Mesenteric fat pad (tissue), 1 donor: Measurements from ENCODE around the gene TRIM10. TPM values are rescaled to one million over a fixed set of nuclear protein-coding genes. Genes with fewer than 3 reads are reported as not detected.

Experiments used
- DNase-seq: peaks from one replicate; pipeline ENCODE4 v3.0.0-alpha.2; 2020; ENCODE audit warnings: low spot score
- long read RNA-seq: library from polyadenylated mRNA; unstranded; transcript quantifications from one replicate; pipeline ENCODE4 v2.0.0, GENCODE V29; 2020
- total RNA-seq: library from RNA; stranded (reverse); fragmentation: NEBNext Ultra II Directional; extraction: Animal tissue kit (Norgen Biotek cat#: 25700); gene quantifications from one replicate; pipeline ENCODE4 v1.2.1, GENCODE V29; 2021
- donor health status: DM: yes; HTN: yes; CAD: no.

The TRIM10 gene
- not detected for total RNA-seq
- long read RNA-seq: 0 reads

DNA sequence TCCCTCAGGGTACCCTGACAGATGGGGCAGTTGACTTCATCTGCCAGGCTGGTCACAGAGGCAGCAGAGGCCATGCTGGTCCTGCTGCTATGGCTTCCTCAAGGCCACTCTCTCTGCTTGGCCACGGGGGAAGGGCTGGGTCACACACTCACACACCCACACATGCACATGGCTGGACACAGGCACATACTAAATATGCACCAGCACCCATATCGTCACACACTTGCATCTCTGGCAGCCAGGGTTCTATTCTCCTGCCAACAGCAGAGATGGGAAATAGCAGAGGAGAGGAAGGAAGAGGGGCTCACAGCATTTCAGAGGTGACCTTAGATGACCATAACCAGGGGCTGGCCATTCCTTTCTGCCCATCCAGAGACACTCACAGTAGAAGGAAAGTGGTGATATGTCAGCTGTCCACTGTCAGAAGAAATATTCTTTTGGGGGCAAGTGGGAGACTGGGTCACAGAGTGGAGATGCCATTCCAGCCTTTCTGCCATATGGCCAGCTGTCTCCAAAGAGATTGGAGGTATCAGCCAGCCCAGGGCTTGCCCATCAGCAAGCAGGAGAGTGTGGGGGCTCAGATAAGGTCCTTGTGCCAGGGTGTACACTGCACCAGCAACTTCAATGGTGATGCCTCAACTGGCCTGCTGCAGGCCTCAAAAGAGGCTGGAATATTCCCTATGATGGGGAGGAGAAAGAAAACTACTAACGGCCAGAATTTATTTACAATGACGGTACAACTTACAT, at the start of gene TRIM10:
Gene TRIM10 (minus strand): TSS at position 427 of the 747 bp plus-strand sequence. CDS start 353 bp downstream, at position 74.
- no peak for DNase-seq

DNA sequence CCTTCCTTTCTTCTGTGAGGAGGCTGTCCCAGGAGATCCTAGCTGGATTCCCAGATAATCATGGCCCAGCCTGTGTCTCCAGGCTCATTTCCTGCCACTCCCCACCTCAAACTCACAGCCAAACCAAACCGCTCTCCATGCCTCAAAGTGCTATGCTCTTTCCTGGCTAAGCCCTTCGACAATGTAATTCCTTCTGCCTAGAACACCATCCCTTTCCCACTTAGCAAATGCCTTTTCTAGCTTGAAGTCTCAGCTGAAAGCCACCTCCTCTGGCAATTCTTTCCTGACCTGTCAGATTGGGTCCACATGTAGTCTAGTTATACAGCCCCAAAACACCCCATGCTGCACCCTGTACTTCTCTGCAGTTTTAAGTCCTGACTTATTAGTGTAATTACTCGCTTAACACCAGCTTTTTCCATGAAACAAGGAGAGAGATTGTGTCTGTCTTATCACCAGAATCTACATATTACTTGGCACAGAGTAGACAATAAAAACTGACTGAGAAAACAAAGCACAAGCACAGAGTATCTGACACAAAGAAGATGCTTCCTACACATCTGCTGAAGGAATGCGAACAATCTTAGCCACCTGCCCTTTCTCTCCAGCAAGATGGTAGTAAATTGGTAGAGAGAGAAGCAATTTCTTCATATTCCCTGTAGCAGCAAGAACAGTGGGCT, 46.7 kb upstream of the TRIM10 start:
- no peak for DNase-seq

GRCh38 chr6:30206799-30207618, 46.0 kb upstream of the TRIM10 start:
- no peak for DNase-seq

DNA sequence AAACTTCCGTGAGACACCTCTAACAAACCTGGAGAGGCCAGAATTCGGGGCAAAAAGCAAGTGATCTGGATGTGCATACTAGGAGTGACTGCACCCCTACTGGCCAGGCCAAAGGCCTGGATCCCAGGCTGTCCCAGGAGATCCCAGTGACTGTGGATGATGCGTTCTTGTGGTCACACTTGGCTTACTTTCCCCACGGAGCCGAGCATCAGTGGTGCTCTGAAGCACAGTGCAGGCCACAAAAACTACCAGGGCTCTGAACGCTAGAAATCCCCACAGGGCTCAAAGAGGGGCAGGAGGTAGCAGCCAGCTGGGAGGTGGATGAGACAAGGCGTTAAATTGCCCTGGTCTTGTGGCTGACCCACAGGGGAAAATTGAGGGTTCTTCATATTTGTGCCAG, 45.1 kb upstream of the TRIM10 start:
- no peak for DNase-seq

DNA sequence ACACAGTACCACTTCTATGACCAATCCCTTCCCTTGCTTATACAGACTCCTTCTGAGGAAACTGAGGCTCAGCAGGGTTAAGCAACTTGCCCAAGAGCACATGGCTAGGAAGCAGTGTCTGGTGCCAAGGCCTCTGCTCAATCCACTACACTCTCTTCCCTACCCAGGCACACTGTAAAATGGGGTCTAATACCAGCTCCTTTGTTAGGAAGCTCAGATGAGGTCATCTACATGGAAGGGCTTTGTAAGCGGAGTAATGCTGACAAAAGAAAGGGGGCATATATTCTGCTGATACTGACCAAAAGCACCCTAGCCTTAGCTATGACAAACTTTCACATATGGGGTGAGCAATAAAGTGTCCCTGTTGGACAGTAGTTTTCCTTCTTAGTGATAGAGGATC, 43.1 kb upstream of the TRIM10 start:
- DNase-seq: no peak

- no peak for DNase-seq
These were observed 41.4 kb upstream of the TRIM10 start for GRCh38 chr6:30202366-30202765.

- DNase-seq: no peak
These were observed 39.7 kb upstream of the TRIM10 start for GRCh38 chr6:30200551-30201281.

GRCh38 chr6:30198166-30199084, 37.4 kb upstream of the TRIM10 start:
- no peak for DNase-seq

DNA sequence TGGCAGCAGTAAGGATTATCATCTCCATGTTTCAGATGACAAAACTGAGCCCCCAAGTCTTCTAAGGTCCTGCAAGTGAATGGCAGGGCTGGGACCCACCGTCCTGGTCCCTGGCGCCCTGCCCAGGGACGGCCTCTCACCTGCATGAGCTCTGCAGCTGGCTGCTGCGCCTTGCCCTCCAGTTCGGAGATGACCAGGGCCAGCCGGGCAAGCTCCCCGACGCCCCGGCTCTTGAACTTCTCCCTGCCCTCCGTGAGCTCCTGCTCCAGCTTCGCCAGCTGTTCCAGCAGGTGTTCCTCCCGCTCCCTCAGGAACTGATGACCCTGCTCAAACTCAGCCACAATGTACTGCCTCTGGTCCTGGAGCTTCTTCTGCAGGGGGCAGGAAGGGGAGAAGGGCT, 35.4 kb upstream of the TRIM10 start:
- DNase-seq: no peak

DNA sequence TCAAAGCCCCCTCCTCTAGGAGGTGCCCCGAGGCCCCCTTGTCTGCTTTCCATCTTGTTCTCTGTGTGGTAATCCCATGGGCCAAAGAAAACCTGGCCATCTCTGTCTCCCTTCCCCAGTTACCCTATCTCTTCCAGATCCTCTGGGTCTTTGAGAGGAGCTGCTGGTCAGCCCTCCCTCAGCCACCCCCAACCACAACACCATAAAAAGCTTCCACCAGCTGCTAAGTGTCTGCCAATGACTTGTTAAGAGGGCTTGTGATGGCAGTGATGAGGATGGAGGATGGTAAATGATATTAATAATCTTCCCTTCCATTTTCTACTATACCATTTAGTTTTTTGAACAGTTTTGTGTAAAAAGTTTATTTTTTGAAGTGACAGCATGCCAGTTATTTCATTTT, 34.9 kb upstream of the TRIM10 start:
- no peak for DNase-seq

DNA sequence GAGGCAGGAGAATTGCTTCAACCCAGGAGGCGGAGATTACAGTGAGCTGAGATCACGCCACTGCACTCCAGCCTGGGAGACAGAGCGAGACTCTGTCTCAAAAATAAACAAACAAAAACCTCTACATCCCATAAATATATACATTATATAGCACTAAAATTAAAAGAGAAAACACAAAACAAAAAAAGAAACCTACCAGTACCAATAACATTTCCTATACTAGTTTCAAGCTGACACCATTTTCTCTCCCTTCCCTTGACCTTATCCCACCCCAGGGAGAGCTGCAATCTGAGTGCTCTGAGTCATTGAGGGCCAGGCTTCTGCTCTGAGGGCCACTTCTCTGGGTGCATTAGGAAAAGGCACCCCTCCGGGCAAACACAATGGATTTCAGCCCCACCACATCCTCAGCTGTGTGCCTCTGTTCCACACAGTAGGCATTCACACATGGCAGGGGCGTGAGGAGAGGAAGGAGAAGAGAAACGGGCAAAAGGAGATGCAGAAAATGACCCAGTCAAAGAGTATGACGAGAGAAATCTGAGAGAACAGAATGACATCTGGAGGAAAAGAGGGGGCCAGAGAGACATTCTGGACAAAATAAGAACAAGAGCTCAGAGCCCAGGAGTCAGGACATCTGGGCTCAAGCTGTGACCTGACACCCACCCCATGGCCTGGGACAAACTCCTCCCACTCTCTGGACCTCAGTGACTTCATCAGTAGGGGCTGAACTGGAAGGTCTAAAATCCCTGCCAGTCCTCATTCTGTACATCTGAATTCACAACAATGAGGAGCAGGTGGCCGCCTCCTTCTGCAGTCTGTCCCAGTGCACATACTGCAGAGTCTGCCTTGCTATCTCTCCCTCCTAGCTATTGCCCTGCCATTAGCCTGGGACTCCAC, 34.0 kb upstream of the TRIM10 start:
- no peak for DNase-seq

- no peak for DNase-seq
These were observed 31.1 kb upstream of the TRIM10 start for GRCh38 chr6:30192076-30192475.

DNA sequence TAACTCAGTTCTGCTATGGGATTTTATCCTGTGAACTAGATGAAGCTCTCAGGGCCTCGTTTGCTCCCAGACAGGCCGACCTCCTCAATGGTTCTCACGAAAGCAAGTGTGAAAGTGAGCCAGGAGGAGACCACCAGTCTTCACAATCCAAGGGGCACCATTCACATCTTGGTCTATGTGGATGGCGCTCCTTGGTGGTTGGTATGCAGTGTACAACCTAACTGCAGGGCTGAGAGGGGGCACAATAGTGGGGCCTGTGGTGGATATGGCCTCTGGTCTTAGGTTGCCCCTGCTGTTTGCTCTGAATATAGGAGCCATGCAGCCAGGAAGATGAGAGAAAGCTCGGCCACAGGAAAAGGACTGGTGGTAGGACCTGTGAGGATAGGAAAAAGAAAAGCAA, 27.5 kb upstream of the TRIM10 start:
- no peak for DNase-seq

DNA sequence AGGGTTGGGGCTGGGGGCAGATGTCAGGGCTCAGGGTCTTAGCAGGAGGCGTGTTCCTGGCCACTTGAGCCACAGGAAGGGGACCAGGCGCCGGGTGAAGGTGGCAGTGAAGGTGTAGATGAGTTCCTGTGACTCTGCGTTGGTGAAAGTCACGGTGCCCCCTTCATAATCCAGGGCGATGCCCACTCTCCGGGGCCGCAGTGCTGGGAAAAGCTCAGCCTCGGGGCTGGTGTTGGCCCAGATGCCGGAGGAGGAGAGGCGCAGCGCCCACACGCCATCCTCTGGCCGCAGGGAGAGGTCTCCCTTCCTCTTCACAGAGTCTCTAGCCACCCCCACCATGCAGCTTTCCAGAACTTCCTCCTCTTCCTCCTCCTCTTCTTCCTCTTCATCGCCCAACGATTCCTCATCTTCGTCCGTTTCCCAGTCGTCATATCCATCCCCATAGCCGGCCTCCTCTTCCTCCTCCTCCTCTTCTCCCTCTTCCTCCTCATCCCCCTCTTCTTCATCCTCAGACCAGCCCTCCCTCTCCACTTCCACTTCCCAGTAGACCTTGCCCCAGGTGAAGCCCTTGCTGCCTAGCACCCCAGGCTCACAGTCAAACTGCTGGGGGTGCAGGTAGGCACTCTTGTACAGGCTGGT, 25.0 kb upstream of the TRIM10 start:
- no peak for DNase-seq

DNA sequence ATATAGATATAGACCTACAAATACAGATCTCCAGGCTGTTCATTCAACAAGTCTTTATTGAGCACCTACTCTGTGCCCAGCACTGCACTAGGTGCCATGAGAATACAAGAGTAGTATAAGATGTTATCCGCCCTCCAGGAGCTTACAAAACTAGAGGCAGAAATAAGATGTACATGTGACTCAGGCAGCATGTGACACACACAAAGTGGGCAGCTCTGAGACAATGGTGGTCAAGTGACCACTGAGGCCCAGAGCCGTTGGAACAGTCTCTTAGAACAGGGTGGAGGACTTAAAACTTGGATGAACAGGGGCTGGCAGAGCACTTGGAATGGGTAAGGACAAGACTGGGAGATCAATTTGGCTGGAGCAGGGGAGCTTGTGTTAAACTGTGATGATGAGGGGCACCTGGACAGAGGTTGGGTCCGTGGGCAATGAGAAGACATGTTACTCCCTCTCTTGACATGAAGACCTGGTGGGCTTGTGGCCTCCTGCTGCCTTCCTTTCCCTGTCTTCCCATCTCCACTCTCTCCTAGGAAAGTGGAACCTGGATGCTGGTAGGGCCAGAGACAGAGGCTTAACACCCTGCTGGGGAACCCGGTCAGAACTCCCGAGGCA, 23.5 kb upstream of the TRIM10 start:
- DNase-seq: no peak

- no peak for DNase-seq
These were observed 19.1 kb upstream of the TRIM10 start for GRCh38 chr6:30180145-30180544.

DNA sequence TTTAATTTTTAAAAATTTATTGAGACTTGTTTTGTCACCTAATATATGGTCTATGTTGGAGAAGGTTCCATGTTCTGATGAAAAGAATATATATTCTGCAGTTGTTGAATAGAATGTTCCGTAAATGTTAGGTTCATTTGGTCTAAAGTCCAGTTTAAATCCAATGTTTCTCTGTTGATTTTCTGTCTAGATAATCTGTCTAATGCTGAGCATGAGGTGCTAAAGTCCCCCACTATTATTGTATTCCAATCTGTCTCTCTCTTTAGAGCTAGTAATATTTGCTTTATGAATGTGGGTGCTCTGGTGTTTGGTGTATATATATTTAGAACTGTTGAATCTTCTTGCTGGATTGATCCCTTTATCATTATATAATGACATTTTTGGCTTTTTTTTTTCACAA, 17.8 kb upstream of the TRIM10 start:
- DNase-seq: no peak

- no peak for DNase-seq
These were observed 14.8 kb upstream of the TRIM10 start for GRCh38 chr6:30175765-30176164.
